CD4-positive, alpha-beta T cell treated with Interleukin-12 subunit alpha and Interleukin-12 subunit beta, for 1 hour (primary cell): ENCODE measurements around the gene CHFR.
"Not testable (repeated sequence)": the region's sequence is repeated elsewhere in the genome, so short reads cannot be mapped to it uniquely, and the experiment has no call there.

Experiments used
- DNase-seq: peaks from one replicate; pipeline ENCODE4 v3.0.0-alpha.2; 2020

The CHFR gene

GRCh38 chr12:132873724-132874123 is 13.7 kb downstream of the CHFR start:
- no peak for DNase-seq

- peak; percentile 20 for DNase-seq
Measured at GRCh38 chr12:132872975-132873421, 14.4 kb downstream of the CHFR start.

- DNase-seq: no peak
Measured at GRCh38 chr12:132872073-132872855, 15.1 kb downstream of the CHFR start.

GRCh38 chr12:132869551-132869950 is 17.9 kb downstream of the CHFR start:
- DNase-seq: no peak

- DNase-seq: no peak
Measured at GRCh38 chr12:132866251-132866828, 21.1 kb downstream of the CHFR start.

GRCh38 chr12:132861558-132861957 is 25.8 kb downstream of the CHFR start:
- no peak for DNase-seq

- DNase-seq: no peak
Measured at GRCh38 chr12:132858718-132859266, 28.6 kb downstream of the CHFR start.

GRCh38 chr12:132857019-132857418 is 30.4 kb downstream of the CHFR start:
- not testable (repeated sequence) for DNase-seq

- DNase-seq: no peak
Measured at GRCh38 chr12:132856581-132856980, 30.8 kb downstream of the CHFR start.

GRCh38 chr12:132855211-132855610 is 32.2 kb downstream of the CHFR start:
- DNase-seq: not testable (repeated sequence)

GRCh38 chr12:132853285-132854092 is 33.9 kb downstream of the CHFR start:
- DNase-seq: no peak

- DNase-seq: no peak
Measured at GRCh38 chr12:132852496-132852895, 34.9 kb downstream of the CHFR start.

GRCh38 chr12:132851465-132851864 is 35.9 kb downstream of the CHFR start:
- DNase-seq: no peak

GRCh38 chr12:132850291-132850690 is 37.1 kb downstream of the CHFR start:
- no peak for DNase-seq

- no peak for DNase-seq
Measured at GRCh38 chr12:132848521-132848920, 38.9 kb downstream of the CHFR start.

- DNase-seq: no peak
Measured at GRCh38 chr12:132847363-132848356, 39.7 kb downstream of the CHFR start.

- not testable (repeated sequence) for DNase-seq
Measured at GRCh38 chr12:132844681-132845080, 42.7 kb downstream of the CHFR start.

GRCh38 chr12:132842449-132843045 is 44.9 kb downstream of the CHFR start:
- no peak for DNase-seq

GRCh38 chr12:132841151-132841550 is 46.3 kb downstream of the CHFR start:
- no peak for DNase-seq

GRCh38 chr12:132840536-132840935 is 46.9 kb downstream of the CHFR start:
- DNase-seq: no peak

GRCh38 chr12:132839558-132840235 is 47.7 kb downstream of the CHFR start:
- no peak for DNase-seq
